Loucy (cell line): Measurements from ENCODE around the gene PTH2.
A peak's percentile ranks its signal among the peaks of the same experiment; 100 is the strongest.

Experiments
- H2AFZ ChIP-seq: fragments of 200-600 bp; sonication (generic); 2 replicates; pipeline ENCODE4 v1.6.0; 2016; ENCODE audit warnings: antibody characterized with exemption, mild to moderate bottlenecking, low read length, moderate library complexity
- H3F3A ChIP-seq: fragments of 200-600 bp; 2 replicates; pipeline ENCODE4 v1.6.0; 2016; ENCODE audit warnings: antibody characterized with exemption, low read depth, mild to moderate bottlenecking
- H3K27me3 ChIP-seq: fragments of 200-600 bp; sonication (generic); 2 replicates; pipeline ENCODE4 v1.6.1; 2014; ENCODE audit warnings: low read length, mild to moderate bottlenecking; ENCODE audit not compliant: insufficient read depth, poor library complexity, severe bottlenecking
- H3K36me3 ChIP-seq: fragments of 200-600 bp; sonication (generic); 2 replicates; pipeline ENCODE4 v1.6.1; 2016; ENCODE audit warnings: low read length; ENCODE audit not compliant: insufficient read depth
- H3K4me1 ChIP-seq: fragments of 200-600 bp; sonication (generic); 2 replicates; pipeline ENCODE4 v1.5.1; 2014; ENCODE audit warnings: low read length, mild to moderate bottlenecking; ENCODE audit not compliant: insufficient read depth, poor library complexity, severe bottlenecking
- H3K4me2 ChIP-seq: fragments of 200-600 bp; sonication (generic); 2 replicates; pipeline ENCODE4 v1.6.0; 2014; ENCODE audit warnings: antibody characterized with exemption, low read length, low read depth, mild to moderate bottlenecking; ENCODE audit not compliant: poor library complexity, severe bottlenecking
- H3K4me3 ChIP-seq: fragments of 200-600 bp; sonication (generic); 2 replicates; pipeline ENCODE4 v1.5.1; 2014; ENCODE audit warnings: low read length, mild to moderate bottlenecking, mixed read lengths; ENCODE audit not compliant: poor library complexity, severe bottlenecking
- H3K79me2 ChIP-seq: fragments of 200-600 bp; sonication (generic); 2 replicates; pipeline ENCODE4 v1.6.1; 2014; ENCODE audit warnings: low read length; ENCODE audit not compliant: insufficient read depth
- H3K9ac ChIP-seq: fragments of 200-600 bp; sonication (generic); 2 replicates; pipeline ENCODE4 v1.6.0; 2014; ENCODE audit warnings: mild to moderate bottlenecking, low read depth, low read length, moderate library complexity; ENCODE audit not compliant: poor library complexity, severe bottlenecking
- H3K9me2 ChIP-seq: fragments of 200-600 bp; sonication (generic); replicated peaks from 2 replicates; pipeline ENCODE4 v1.6.1; 2016; ENCODE audit warnings: low read depth, low read length, mixed read lengths
- H3K9me3 ChIP-seq: fragments of 200-600 bp; sonication (generic); 2 replicates; pipeline ENCODE4 v1.6.1; 2014; ENCODE audit warnings: mild to moderate bottlenecking, antibody characterized with exemption, low read length, low read depth; ENCODE audit not compliant: insufficient read depth
- H4K20me1 ChIP-seq: fragments of 200-600 bp; sonication (generic); 2 replicates; pipeline ENCODE4 v1.6.0; 2014; ENCODE audit warnings: antibody characterized with exemption, low read length, mild to moderate bottlenecking; ENCODE audit not compliant: insufficient read depth, poor library complexity, severe bottlenecking
- EZH2phosphoT487 ChIP-seq: fragments of 200-600 bp; IDR thresholded peaks from 2 replicates; pipeline ENCODE4 v1.6.1; 2018; ENCODE audit warnings: antibody characterized with exemption, mild to moderate bottlenecking, moderate library complexity, borderline replicate concordance
- TF ChIP-seq, protein P1 (sequence below): fragments of 200-600 bp; sonication (generic); conservative IDR thresholded peaks from 2 replicates; pipeline ENCODE4 v1.5.1; 2014; ENCODE audit warnings: mild to moderate bottlenecking, antibody characterized with exemption, low read length

PTH2 gene

DNA sequence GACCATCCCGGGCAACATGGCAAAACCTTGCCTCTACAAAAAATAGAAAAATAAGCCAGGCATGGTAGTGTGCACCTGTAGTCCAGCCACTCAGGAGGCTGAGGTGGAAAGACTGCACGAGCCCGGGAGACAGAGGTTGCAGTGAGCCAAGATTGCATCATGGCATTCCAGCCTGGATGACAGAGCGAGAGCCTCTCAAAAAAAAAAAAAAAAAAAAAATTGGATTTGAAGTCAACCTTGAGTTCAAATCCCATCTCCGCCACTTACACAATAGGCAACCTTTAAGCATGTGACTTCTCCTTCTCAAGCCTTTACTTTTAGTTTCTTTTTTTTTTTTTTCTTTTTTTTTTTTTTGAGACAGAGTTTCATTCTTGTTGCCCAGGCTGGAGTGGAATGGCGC is 23.2 kb downstream of the PTH2 start:
- TF ChIP-seq, protein P1, sequence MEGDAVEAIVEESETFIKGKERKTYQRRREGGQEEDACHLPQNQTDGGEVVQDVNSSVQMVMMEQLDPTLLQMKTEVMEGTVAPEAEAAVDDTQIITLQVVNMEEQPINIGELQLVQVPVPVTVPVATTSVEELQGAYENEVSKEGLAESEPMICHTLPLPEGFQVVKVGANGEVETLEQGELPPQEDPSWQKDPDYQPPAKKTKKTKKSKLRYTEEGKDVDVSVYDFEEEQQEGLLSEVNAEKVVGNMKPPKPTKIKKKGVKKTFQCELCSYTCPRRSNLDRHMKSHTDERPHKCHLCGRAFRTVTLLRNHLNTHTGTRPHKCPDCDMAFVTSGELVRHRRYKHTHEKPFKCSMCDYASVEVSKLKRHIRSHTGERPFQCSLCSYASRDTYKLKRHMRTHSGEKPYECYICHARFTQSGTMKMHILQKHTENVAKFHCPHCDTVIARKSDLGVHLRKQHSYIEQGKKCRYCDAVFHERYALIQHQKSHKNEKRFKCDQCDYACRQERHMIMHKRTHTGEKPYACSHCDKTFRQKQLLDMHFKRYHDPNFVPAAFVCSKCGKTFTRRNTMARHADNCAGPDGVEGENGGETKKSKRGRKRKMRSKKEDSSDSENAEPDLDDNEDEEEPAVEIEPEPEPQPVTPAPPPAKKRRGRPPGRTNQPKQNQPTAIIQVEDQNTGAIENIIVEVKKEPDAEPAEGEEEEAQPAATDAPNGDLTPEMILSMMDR, result no peak
- TF ChIP-seq EZH2phosphoT487, result no peak
- Histone ChIP-seq H3K9me2 (no peaks in the 10 kb centered on the region), H3K4me1 (peaks cover 51% of the 10 kb centered on the region), H3K36me3 (no peaks in the 10 kb centered on the region), H4K20me1 (no peaks in the 10 kb centered on the region), H3K27me3 (no peaks in the 10 kb centered on the region), H3K9ac (no peak overlapping the region), H3F3A (no peaks in the 10 kb centered on the region), H3K79me2 (no peaks in the 10 kb centered on the region), H3K4me3 (no peak overlapping the region), H3K9me3 (no peaks in the 10 kb centered on the region), H2AFZ (no peak overlapping the region), H3K4me2 (no peak overlapping the region)

DNA sequence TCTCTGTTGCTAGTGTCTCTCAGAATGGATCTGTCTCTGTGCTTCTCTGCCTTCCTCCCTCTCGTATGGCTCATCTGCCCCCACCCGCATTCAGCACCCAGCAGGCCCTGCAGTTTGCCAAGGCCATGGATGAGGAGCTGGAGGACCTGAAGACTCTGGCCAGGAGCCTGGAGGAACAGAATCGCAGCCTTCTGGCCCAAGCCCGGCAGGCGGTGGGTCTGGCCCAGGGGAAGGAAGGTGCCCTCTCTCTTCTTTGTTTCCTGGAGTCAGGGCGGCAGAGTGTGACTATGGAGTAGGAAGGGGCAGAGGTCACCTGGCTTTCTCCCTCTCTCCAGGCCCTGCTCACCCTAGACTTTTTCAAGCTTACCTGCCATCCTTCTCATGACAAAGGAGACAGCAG is 24.3 kb downstream of the PTH2 start:
- Histone ChIP-seq H3F3A (no peaks in the 10 kb centered on the region), H2AFZ (peak overlapping the region; percentile 28; the same call in 1 of the 2 replicates), H3K9me2 (no peaks in the 10 kb centered on the region), H3K4me2 (peak overlapping the region; percentile 27), H3K9me3 (no peaks in the 10 kb centered on the region), H3K79me2 (no peaks in the 10 kb centered on the region), H3K4me1 (peaks cover 41% of the 10 kb centered on the region), H3K4me3 (no peak overlapping the region), H3K9ac (peak overlapping the region; percentile 55), H4K20me1 (no peaks in the 10 kb centered on the region), H3K36me3 (no peaks in the 10 kb centered on the region), H3K27me3 (no peaks in the 10 kb centered on the region)
- TF ChIP-seq, protein P1, result no peak
- no peak for TF ChIP-seq EZH2phosphoT487

DNA sequence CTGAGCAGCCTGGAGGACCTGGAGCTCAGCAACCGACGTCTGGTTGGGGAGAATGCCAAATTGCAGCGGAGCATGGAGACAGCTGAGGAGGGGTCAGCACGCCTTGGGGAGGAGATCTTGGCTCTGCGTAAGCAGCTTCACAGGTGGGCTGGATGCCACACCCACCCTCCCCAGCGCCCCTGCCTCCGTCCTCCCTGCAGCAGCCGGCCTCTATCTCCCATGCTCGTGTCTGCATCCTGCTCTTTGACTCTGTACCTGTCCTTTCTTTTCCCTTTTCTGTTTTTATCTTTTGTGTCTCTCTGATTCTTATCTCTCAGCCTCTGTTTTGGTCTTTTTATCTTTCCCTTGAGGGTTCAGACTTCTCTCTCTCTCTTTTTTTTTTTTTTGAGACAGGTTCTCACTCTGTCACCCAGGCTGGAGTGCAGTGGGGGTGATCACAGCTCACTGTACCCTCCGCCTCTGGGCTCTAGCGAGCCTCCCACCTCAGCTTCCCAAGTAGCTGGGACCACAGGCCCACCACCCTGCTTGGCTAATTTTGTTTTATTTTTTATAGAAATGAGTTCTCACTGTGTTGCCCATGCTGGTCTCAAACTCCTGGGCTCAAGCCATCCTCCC is 25.1 kb downstream of the PTH2 start:
- Histone ChIP-seq H3K9ac (peak overlapping the region; percentile 55), H3F3A (no peaks in the 10 kb centered on the region), H3K4me1 (peaks cover 34% of the 10 kb centered on the region), H3K4me2 (peak overlapping the region; percentile 27), H3K4me3 (no peak overlapping the region), H3K27me3 (no peaks in the 10 kb centered on the region), H4K20me1 (no peaks in the 10 kb centered on the region), H3K36me3 (no peaks in the 10 kb centered on the region), H2AFZ (peak overlapping the region; percentile 28; the same call in 1 of the 2 replicates), H3K79me2 (no peaks in the 10 kb centered on the region), H3K9me2 (no peaks in the 10 kb centered on the region), H3K9me3 (no peaks in the 10 kb centered on the region)
- TF ChIP-seq, protein P1, result no peak
- TF ChIP-seq EZH2phosphoT487, result no peak
